Endometrium (tissue), 2 donors: ENCODE data around the gene ZBTB9.

Experiments used
- FAIRE-seq: peaks from 2 replicates; lab custom pipeline; 2012; peaks lifted over from hg19 to GRCh38; lab: Jason Lieb, UNC
- donor health status: control.
- donor health status: control.

ZBTB9 gene

DNA sequence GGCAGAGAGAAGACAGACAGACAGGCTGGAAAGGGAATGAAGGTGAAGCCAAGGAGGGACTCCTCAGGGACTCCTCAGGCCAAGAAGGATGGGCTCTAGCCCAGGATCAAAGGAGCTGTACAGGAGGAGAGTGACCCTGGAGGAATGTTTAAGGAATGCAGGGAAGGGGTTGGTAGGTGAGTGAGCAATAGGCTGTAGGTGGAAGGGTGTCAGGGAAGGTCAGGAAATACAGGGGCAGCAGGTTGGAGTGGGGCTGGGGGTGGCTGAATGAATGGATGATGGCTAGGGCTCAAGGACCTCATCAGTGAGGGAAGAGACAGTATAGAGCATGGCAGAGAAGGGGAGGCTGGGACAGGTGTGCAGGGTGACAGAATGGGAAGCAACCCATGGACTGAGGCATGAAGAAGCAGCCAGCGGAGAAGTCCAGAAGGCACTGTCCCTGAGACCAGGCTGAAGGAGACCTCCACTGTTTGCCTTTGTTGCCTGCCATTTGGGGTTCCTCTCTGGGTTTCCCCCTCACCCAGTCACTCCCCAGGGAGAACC is 21.3 kb upstream of the ZBTB9 start:
- FAIRE-seq, result no peak

DNA sequence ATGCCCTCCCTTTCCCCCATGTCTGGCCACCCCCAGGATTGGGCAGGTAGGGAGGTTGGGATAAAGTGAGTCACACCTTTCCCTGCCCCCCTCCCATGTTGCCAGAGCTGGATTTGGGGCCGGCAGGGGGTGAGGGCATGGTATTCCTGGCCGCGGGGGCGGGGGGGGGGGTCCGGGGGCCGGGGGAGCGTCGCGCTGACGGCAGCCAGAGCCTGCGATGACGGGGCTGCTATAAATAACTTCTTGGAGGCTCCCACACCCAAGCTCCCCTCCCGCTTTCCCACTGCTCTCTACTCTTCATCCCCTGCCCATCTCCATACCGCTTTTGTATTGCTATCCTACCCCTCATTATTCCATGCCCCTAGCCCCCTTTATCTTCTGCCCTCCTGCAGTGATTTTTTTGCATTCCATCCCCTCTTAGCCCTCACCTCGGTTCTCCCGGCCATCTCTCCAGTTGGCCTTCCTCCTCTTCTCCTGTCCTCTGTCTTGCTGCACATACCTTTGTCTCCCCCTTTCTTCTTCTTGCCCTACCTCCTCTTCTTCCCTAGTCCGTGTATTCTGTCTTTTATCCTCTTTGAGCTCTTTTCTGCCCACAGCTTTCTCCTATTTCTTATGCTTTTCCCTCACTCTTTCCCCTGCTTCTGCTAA is 20.7 kb upstream of the ZBTB9 start:
- FAIRE-seq, result no peak

- FAIRE-seq, result no peak
Observed at GRCh38 chr6:33434961-33435360, 19.4 kb upstream of the ZBTB9 start.

GRCh38 chr6:33437666-33438065 is 16.7 kb upstream of the ZBTB9 start:
- no peak for FAIRE-seq

- no peak for FAIRE-seq
Observed at GRCh38 chr6:33438978-33439594, 15.3 kb upstream of the ZBTB9 start.

DNA sequence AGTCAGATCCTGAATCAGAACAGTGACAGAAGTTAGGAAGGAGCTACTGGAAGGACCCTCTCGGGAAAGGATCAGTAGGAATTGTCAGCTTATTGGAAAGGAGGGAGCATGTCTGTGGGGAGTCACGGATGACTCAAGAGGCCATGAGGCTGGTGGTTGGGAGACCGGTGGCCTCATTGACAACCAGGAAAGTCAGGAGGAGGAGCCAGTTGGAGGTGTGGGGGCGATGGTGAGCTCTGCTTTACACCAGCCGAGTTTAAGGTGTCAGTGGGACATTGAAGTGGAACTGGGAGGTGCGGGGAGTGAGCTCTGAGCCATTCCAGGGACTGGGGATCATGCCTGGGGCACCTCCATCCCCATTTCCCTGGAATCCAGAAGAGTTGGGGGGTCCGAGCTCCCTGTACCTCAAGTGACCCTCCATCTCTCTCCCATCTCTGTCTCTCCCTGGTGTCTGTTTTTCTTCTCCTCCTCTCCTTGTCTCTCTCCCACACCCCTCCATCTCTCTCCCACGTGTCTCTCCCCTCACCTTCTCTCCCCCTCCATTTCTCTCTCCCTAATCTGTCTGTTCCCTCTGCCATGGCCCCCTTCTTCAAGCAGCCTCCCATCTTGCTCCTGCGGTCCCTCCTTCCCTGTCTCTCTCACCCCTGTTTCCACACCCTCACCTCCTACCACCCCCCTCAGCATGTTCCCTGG is 14.3 kb upstream of the ZBTB9 start:
- no peak for FAIRE-seq

DNA sequence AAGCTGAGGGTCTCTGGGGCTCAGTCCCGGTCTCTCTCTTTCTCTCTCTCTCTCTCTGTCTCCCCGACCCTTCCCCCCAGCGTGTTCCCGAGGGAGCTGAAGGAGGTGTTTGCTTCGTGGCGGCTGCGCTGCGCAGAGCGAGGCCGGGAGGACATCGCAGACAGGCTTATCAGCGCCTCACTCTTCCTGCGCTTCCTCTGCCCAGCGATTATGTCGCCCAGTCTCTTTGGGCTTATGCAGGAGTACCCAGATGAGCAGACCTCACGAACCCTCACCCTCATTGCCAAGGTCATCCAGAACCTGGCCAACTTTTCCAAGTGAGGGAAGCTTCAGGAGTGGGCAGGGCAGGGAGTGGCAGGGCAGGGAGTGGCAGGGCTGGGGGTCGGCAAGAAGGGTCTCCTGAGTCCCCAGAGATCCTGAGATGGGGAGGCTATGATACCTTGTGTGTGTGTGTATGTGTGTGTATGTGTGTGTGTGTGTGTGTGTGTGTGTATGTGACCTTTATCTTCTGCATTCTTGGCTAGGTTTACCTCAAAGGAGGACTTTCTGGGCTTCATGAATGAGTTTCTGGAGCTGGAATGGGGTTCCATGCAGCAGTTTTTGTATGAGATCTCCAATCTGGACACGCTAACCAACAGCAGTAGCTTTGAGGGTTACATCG is 13.6 kb upstream of the ZBTB9 start:
- FAIRE-seq, result no peak

DNA sequence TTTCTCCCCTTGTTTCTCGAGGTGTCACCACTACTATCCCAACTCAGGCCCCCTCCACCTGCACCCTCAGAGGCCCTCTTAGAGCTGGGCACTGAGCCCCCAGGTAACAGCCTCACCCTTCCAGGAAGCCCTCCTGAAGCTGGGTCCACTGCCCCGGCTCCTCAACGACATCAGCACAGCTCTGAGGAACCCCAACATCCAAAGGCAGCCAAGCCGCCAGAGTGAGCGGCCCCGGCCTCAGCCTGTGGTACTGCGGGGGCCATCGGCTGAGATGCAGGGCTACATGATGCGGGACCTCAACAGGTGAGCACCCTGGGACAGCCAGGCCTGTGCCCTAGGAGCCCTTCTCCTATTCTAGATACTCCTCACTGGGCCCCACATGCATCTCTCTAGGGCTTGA is 12.9 kb upstream of the ZBTB9 start:
- FAIRE-seq, result no peak

DNA sequence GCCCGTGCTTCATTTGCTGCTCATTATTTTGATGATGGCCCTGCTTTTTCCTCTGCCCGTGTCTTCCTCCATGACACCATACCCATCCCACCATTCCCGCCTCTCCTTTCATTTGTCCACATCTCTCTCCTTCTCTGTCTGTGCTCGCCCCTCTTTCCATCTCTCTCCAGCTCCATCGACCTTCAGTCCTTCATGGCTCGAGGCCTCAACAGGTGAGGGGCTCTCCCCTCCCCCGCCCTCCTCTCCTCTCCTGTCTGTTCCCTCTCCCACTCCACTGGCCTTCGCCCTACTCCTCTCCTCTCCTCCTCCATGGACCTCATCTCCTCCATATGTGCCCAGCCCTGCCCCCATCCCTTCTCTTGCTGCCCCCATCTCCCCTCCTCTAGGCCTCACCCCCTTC is 12.1 kb upstream of the ZBTB9 start:
- FAIRE-seq, result no peak

- no peak for FAIRE-seq
Observed at GRCh38 chr6:33443025-33443424, 11.4 kb upstream of the ZBTB9 start.

- no peak for FAIRE-seq
Observed at GRCh38 chr6:33443619-33444504, 10.5 kb upstream of the ZBTB9 start.

DNA sequence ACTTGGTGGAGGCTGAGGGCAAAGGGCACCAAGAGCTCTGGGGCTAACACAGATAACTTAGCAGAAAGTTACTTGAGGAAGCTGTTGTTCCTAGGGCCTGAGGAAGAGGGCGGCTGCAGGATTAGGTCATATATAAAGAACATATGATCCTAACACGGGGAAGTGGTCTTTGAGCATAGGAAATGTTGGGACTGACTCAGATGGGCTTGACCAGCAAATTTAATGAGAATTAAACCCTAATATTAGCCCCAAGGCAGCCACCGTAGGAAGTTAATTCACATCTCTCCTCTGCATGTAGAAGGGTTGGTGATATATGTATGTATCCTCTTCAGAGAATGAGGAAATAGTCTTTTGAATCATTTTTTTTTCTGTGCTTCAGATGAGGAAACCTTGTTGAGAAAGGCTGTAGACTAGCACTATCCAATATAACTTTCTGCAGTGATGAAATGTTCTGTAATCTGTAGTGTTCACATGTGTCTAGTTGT is 9.2 kb upstream of the ZBTB9 start:
- no peak for FAIRE-seq

DNA sequence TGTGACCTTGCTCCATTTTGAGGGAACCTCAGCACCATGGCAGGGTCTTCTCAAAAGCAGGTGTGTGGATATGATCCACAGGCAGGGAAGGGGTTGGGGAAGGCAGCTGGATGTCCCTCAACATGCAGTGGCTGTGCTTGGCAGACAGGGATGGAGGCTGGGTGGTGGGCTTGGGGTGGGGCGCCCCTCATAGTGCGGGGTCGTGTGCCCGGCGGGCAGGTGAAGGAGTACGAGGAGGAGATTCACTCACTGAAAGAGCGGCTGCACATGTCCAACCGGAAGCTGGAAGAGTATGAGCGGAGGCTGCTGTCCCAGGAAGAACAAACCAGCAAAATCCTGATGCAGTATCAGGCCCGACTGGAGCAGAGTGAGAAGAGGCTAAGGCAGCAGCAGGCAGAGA is 8.0 kb upstream of the ZBTB9 start:
- FAIRE-seq, result no peak

GRCh38 chr6:33450434-33450833 is 3.9 kb upstream of the ZBTB9 start:
- no peak for FAIRE-seq

GRCh38 chr6:33451606-33452005 is 2.8 kb upstream of the ZBTB9 start:
- no peak for FAIRE-seq

DNA sequence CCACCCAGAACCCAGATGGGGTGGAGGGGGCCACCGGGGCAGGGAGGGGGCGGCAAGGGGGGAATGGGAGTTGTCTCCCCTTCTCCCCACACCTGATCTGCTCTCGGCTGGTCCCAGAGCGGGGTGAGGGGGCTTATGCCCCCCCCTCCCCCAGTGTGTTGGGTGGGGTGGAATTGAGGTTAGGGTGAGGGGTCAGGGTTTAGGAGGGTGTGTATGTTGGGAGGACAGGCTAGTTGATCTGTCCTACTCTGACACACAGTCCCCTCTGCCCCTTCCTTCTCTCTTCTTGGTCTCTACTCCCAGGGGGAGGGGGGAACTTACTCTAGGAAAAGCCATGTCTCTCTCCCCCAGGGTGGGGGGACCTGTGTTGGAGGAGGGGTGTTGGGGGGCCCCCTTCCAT is 1.9 kb upstream of the ZBTB9 start:
- no peak for FAIRE-seq

- FAIRE-seq, result no peak
Observed at GRCh38 chr6:33453393-33454008, 875 bp upstream of the ZBTB9 start.

GRCh38 chr6:33455051-33455450 is 675 bp downstream of the ZBTB9 start:
- FAIRE-seq, result no peak

DNA sequence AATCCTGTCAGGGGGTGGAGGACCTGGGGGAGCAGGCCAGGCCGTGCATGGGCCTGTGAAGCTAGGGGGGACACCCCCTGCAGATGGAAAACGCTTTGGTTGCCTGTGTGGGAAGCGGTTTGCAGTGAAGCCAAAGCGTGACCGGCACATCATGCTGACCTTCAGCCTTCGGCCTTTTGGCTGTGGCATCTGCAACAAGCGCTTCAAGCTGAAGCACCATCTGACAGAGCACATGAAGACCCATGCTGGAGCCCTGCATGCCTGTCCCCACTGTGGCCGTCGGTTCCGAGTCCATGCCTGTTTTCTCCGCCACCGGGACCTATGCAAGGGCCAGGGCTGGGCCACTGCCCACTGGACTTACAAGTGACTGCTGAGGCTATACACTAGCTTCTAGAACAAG is 1.8 kb downstream of the ZBTB9 start:
- FAIRE-seq, result no peak

GRCh38 chr6:33458676-33459075 is 4.3 kb downstream of the ZBTB9 start:
- FAIRE-seq, result no peak

- FAIRE-seq, result no peak
Observed at GRCh38 chr6:33459226-33459625, 4.8 kb downstream of the ZBTB9 start.
